Retinal pigment epithelial cell (primary cell): ENCODE results near the gene ERMAP.

Source experiments
- DNase-seq: peaks from one replicate; pipeline ENCODE4 v3.0.0-alpha.2; 2010; ENCODE audit warnings: low read depth
- H3K4me3 ChIP-seq: 2 replicates; pipeline ENCODE4 v1.5.1; 2011; ENCODE audit warnings: mild to moderate bottlenecking, low read length, control low read depth, moderate library complexity
- CTCF ChIP-seq: conservative IDR thresholded peaks from 2 replicates; pipeline ENCODE4 v1.5.1; 2011; ENCODE audit warnings: low read depth, low read length, control low read depth, inconsistent platforms

Gene ERMAP

GRCh38 chr1:42888013-42888633 is 71.2 kb downstream of the ERMAP start:
- no peak for DNase-seq
- no peak for TF ChIP-seq CTCF
- H3K4me3 ChIP-seq, result no peak overlapping the region

- no peak overlapping the region for H3K4me3 ChIP-seq
- DNase-seq, result no peak
- TF ChIP-seq CTCF, result no peak
Measured at GRCh38 chr1:42889264-42889663, 72.3 kb downstream of the ERMAP start.

- H3K4me3 ChIP-seq, result no peak overlapping the region
- no peak for TF ChIP-seq CTCF
- DNase-seq, result no peak
Measured at GRCh38 chr1:42891465-42892138, 74.7 kb downstream of the ERMAP start.
